Skin epidermis (tissue), 12 donors: Measurements from ENCODE around the gene NXF1.
"Not testable (repeated sequence)": the region's sequence is repeated elsewhere in the genome, so short reads cannot be mapped to it uniquely, and the experiment has no call there.

Experiments used
- H3K27ac ChIP-seq, 21 experiments: fragments of 200-600 bp; sonication (generic) in 11 of 21; one replicate each; pipeline ENCODE4 v1.5.0; 2020; ENCODE audit warnings: mild to moderate bottlenecking in 3 of 21, inconsistent platforms in 2 of 21, moderate library complexity in 2 of 21
- H3K4me3 ChIP-seq, 7 experiments: fragments of 200-600 bp; sonication (generic) in 2 of 7; one replicate each; pipeline ENCODE4 v1.5.0; 2020; ENCODE audit warnings: inconsistent platforms in 2 of 7, mild to moderate bottlenecking in 2 of 7, moderate library complexity in 1 of 7

The NXF1 gene

GRCh38 chr11:62752994-62753735, 52.1 kb downstream of the NXF1 start:
- H3K27ac ChIP-seq, result peak overlapping the region in 20 of 21 experiments; percentile 27 to 97 (median 88)
- H3K4me3 ChIP-seq, result peak overlapping the region; percentile 41 to 60 (median 53)

GRCh38 chr11:62752177-62752785, 53.0 kb downstream of the NXF1 start:
- Histone ChIP-seq H3K27ac (peak overlapping the region in 5 of 21 experiments; percentile 88 to 97 (median 92)), H3K4me3 (no peak overlapping the region)

GRCh38 chr11:62749931-62750330, 55.3 kb downstream of the NXF1 start:
- H3K4me3 ChIP-seq, result not testable (repeated sequence)
- H3K27ac ChIP-seq, result peak overlapping the region in 3 of 21 experiments; percentile 15 to 24 (median 22)

GRCh38 chr11:62747475-62748160, 57.6 kb downstream of the NXF1 start:
- H3K27ac ChIP-seq, result no peak overlapping the region
- no peak overlapping the region for H3K4me3 ChIP-seq
